ENCODE measurements around the gene RPL28. TPM values are rescaled to one million over a fixed set of nuclear protein-coding genes. Genes with fewer than 3 reads are reported as not detected.

Gene RPL28
- total and polyA plus RNA-seq, 2 of the 13 experiments (the other 11 are each of a cell fraction or from before 2014, with no cell fraction given): 105 to 420 TPM

GRCh38 chr19:55341595-55342531 lies 43.9 kb upstream of the RPL28 start:
- DNase-seq (ENCODE audit: low spot score) (no peak), ATAC-seq (no peak), FAIRE-seq (no peak)
- Histone ChIP-seq H3K4me1 (ENCODE audit: insufficient read depth, low read length) (peaks cover 22% of the 10 kb centered on the region), H4K20me1 (ENCODE audit: insufficient read depth, low read length) (peaks cover 3% of the 10 kb centered on the region; the same call in 1 of the 2 replicates), H3K9ac (ENCODE audit: insufficient read depth, low read depth, low read length) (peak overlapping the region; percentile 39; the same call in 1 of the 2 replicates), H3K27me3 (ENCODE audit: control insufficient read depth in 1 of 2, insufficient read depth in 2 of 2, low read length in 2 of 2) (no peaks in the 10 kb centered on the region; a peak in 1 of 5 replicates), H3K36me3 (replicated peaks in 1 of 2; ENCODE audit: control insufficient read depth in 1 of 2, insufficient read depth in 2 of 2, low read length in 2 of 2) (peaks cover 2 to 7% of the 10 kb centered on the region in 2 experiments; a peak in 3 of 5 replicates), H3K79me2 (ENCODE audit: insufficient read depth, low read length) (peaks cover 5% of the 10 kb centered on the region), H3K9me3 (ENCODE audit: low read length) (no peaks in the 10 kb centered on the region), H2AFZ (ENCODE audit: low read length) (no peak overlapping the region), H3K27ac (ENCODE audit: extremely low read length, insufficient read depth, low read length) (no peak overlapping the region), H3K4me3 (replicated peaks in 1 of 3; ENCODE audit: insufficient read depth in 1 of 3, low read depth in 2 of 3, low read length in 3 of 3) (peak overlapping the region in 2 of 3 experiments; percentile 22 to 37; a peak in 2 of 6 replicates), H3K4me2 (ENCODE audit: low read depth, low read length) (peak overlapping the region; percentile 78)
- ChIA-PET POLR2A (no interaction called here), CTCF (ENCODE audit: low intra/inter-chr PET ratio, low total read pairs) (no interaction called here)
- no peak for TF ChIP-seq SMAD3 (CRISPR knock-in tag; IDR thresholded peaks at IDR 0.05)
- TF ChIP-seq ZMYM2 (CRISPR knock-in tag; IDR thresholded peaks at IDR 0.05): no peak
- TF ChIP-seq ZNF773 (CRISPR knock-in tag; IDR thresholded peaks at IDR 0.05; ENCODE audit: borderline replicate concordance): no peak
- TF ChIP-seq MIER2 (CRISPR knock-in tag; IDR thresholded peaks at IDR 0.05): no peak
- TF ChIP-seq TAF15 (IDR thresholded peaks at IDR 0.05; ENCODE audit: low read depth, low read length, poor library complexity, severe bottlenecking): no peak
- TF ChIP-seq SSRP1 (CRISPR knock-in tag; IDR thresholded peaks at IDR 0.05): no peak
- TF ChIP-seq, protein P1, sequence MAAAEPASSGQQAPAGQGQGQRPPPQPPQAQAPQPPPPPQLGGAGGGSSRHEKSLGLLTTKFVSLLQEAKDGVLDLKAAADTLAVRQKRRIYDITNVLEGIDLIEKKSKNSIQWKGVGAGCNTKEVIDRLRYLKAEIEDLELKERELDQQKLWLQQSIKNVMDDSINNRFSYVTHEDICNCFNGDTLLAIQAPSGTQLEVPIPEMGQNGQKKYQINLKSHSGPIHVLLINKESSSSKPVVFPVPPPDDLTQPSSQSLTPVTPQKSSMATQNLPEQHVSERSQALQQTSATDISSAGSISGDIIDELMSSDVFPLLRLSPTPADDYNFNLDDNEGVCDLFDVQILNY (CRISPR knock-in tag; conservative IDR thresholded peaks at IDR 0.05): no peak
- no peak for TF ChIP-seq FIP1L1 (IDR thresholded peaks at IDR 0.05; ENCODE audit: borderline replicate concordance, insufficient read depth, low read depth, low read length)
- no peak for TF ChIP-seq ZNF33A (CRISPR knock-in tag; IDR thresholded peaks at IDR 0.05; ENCODE audit: borderline replicate concordance)
- TF ChIP-seq ZFP1 (CRISPR knock-in tag; IDR thresholded peaks at IDR 0.05): no peak
- TF ChIP-seq, protein P2, sequence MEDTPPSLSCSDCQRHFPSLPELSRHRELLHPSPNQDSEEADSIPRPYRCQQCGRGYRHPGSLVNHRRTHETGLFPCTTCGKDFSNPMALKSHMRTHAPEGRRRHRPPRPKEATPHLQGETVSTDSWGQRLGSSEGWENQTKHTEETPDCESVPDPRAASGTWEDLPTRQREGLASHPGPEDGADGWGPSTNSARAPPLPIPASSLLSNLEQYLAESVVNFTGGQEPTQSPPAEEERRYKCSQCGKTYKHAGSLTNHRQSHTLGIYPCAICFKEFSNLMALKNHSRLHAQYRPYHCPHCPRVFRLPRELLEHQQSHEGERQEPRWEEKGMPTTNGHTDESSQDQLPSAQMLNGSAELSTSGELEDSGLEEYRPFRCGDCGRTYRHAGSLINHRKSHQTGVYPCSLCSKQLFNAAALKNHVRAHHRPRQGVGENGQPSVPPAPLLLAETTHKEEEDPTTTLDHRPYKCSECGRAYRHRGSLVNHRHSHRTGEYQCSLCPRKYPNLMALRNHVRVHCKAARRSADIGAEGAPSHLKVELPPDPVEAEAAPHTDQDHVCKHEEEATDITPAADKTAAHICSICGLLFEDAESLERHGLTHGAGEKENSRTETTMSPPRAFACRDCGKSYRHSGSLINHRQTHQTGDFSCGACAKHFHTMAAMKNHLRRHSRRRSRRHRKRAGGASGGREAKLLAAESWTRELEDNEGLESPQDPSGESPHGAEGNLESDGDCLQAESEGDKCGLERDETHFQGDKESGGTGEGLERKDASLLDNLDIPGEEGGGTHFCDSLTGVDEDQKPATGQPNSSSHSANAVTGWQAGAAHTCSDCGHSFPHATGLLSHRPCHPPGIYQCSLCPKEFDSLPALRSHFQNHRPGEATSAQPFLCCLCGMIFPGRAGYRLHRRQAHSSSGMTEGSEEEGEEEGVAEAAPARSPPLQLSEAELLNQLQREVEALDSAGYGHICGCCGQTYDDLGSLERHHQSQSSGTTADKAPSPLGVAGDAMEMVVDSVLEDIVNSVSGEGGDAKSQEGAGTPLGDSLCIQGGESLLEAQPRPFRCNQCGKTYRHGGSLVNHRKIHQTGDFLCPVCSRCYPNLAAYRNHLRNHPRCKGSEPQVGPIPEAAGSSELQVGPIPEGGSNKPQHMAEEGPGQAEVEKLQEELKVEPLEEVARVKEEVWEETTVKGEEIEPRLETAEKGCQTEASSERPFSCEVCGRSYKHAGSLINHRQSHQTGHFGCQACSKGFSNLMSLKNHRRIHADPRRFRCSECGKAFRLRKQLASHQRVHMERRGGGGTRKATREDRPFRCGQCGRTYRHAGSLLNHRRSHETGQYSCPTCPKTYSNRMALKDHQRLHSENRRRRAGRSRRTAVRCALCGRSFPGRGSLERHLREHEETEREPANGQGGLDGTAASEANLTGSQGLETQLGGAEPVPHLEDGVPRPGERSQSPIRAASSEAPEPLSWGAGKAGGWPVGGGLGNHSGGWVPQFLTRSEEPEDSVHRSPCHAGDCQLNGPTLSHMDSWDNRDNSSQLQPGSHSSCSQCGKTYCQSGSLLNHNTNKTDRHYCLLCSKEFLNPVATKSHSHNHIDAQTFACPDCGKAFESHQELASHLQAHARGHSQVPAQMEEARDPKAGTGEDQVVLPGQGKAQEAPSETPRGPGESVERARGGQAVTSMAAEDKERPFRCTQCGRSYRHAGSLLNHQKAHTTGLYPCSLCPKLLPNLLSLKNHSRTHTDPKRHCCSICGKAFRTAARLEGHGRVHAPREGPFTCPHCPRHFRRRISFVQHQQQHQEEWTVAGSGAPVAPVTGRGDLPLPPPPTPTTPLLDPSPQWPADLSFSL (CRISPR knock-in tag; IDR thresholded peaks at IDR 0.05): no peak
- no peak for TF ChIP-seq GATA4 (IDR thresholded peaks at IDR 0.05; ENCODE audit: borderline replicate concordance, low read depth)
- no peak for TF ChIP-seq ZNF75D (CRISPR knock-in tag; IDR thresholded peaks at IDR 0.05; ENCODE audit: borderline replicate concordance)
- TF ChIP-seq SRSF1 (optimal IDR thresholded peaks at IDR 0.05; ENCODE audit: low read depth, low read length): no peak
- WGBS (ENCODE audit: low lambda C conversion rate): 90% methylated on average over 10 of the region's 50 CpGs
- in situ Hi-C loops (cut with HindIII; ENCODE audit: extremely low pct_ligation_motif_present, low pct_unique_long_range_greater_than_20kb): no loop called here
- no TSS peak for BruUV-seq (replicated peaks)
- intact Hi-C loops (cut with micrococcal nuclease; ENCODE audit: unreplicated experiment): no loop called here

Measured in HepG2 (cell line).